H1 (cell line): ENCODE measurements around the gene BORCS8. TPM values are rescaled to one million over a fixed set of nuclear protein-coding genes. Genes with fewer than 3 reads are reported as not detected.
"Not testable (repeated sequence)": the region's sequence is repeated elsewhere in the genome, so short reads cannot be mapped to it uniquely, and the experiment has no call there.

Experiments
- CTCF ChIA-PET: fragments of 300-600 bp; sonication (Branson Sonifier 250); formaldehyde crosslinking; loops from one replicate; lab custom pipeline; 2021; ENCODE audit not compliant: partially characterized antibody; lab: Charles Lee
- POLR2A ChIA-PET: fragments of 300-600 bp; sonication (Branson Sonifier 250); formaldehyde crosslinking; loops from one replicate; lab custom pipeline; 2021; ENCODE audit warnings: inconsistent platforms; ENCODE audit not compliant: partially characterized antibody; lab: Charles Lee
- DNase-seq, 2 experiments: peaks; one replicate each; pipeline versions ENCODE4 v3.0.0 to v3.0.0-alpha.2; 2010 to 2022; ENCODE audit warnings: low spot score in 2 of 2, low read depth in 1 of 2, mixed read lengths in 1 of 2
- FAIRE-seq: peaks from 2 replicates; lab custom pipeline; 2011; peaks lifted over from hg19 to GRCh38; lab: Jason Lieb, UNC
- H2AFZ ChIP-seq: 2 replicates; pipeline ENCODE4 v1.8.1; 2012; ENCODE audit warnings: low read length, inconsistent platforms
- H2AK5ac ChIP-seq: 2 replicates; pipeline ENCODE4 v1.6.1; 2013; ENCODE audit warnings: low read depth, low read length
- H2BK120ac ChIP-seq: replicated peaks from 2 replicates; pipeline ENCODE3; 2013; ENCODE audit warnings: low read depth, low read length, inconsistent platforms
- H2BK12ac ChIP-seq: 2 replicates; pipeline ENCODE4 v1.6.1; 2013; ENCODE audit warnings: low read depth, low read length
- H2BK15ac ChIP-seq: 2 replicates; pipeline ENCODE4 v1.6.1; 2013; ENCODE audit warnings: low read length
- H2BK20ac ChIP-seq: 2 replicates; pipeline ENCODE4 v1.6.1; 2013; ENCODE audit warnings: low read length
- H2BK5ac ChIP-seq: 2 replicates; pipeline ENCODE4 v1.6.1; 2013; ENCODE audit warnings: low read depth, low read length
- H3K14ac ChIP-seq: 2 replicates; pipeline ENCODE4 v1.6.1; 2013; ENCODE audit warnings: inconsistent platforms; ENCODE audit not compliant: insufficient read length
- H3K18ac ChIP-seq: 2 replicates; pipeline ENCODE4 v1.6.1; 2013; ENCODE audit warnings: low read length; ENCODE audit errors: extremely low read depth
- H3K23ac ChIP-seq: 2 replicates; pipeline ENCODE4 v1.6.1; 2013; ENCODE audit warnings: inconsistent platforms; ENCODE audit not compliant: insufficient read length
- H3K23me2 ChIP-seq: 2 replicates; pipeline ENCODE4 v1.6.1; 2013; ENCODE audit warnings: low read depth, low read length
- H3K27ac ChIP-seq: 2 replicates; pipeline ENCODE4 v1.6.1; 2011; ENCODE audit warnings: low read depth, low read length, inconsistent platforms
- H3K27me3 ChIP-seq, 4 experiments: replicated peaks in 1 of 4; 1 replicate in 1 of 4; 2 replicates in 3 of 4; pipeline versions ENCODE4 v1.6.1 to v1.8.1; 2011 to 2013; ENCODE audit warnings: low read length in 3 of 4, mild to moderate bottlenecking in 3 of 4, inconsistent platforms in 2 of 4, mixed read lengths in 2 of 4, moderate library complexity in 1 of 4; ENCODE audit not compliant: control insufficient read depth in 3 of 4, insufficient read depth in 3 of 4; ENCODE audit errors: extremely low read depth in 1 of 4
- H3K36me3 ChIP-seq, 4 experiments: 2 replicates each; pipeline versions ENCODE4 v1.6.1 to v1.8.1; 2011 to 2013; ENCODE audit warnings: mild to moderate bottlenecking in 4 of 4, low read length in 3 of 4, moderate library complexity in 2 of 4, control low read depth in 1 of 4, inconsistent platforms in 1 of 4; ENCODE audit not compliant: insufficient read depth in 4 of 4, control insufficient read depth in 2 of 4
- H3K4ac ChIP-seq: replicated peaks from 2 replicates; pipeline ENCODE3; 2013; ENCODE audit warnings: low read length, low read depth, mixed read lengths, inconsistent platforms; ENCODE audit not compliant: insufficient read length
- H3K4me1 ChIP-seq, 4 experiments: replicated peaks in 1 of 4; 1 replicate in 1 of 4; 2 replicates in 3 of 4; pipeline versions ENCODE4 v1.6.1 to v1.8.1; 2011 to 2013; ENCODE audit warnings: low read length in 3 of 4, inconsistent platforms in 2 of 4, mixed read lengths in 1 of 4; ENCODE audit not compliant: insufficient read depth in 4 of 4, control insufficient read depth in 3 of 4
- H3K4me2 ChIP-seq, 2 experiments: 2 replicates each; pipeline versions ENCODE4 v1.6.1 to v1.8.1; 2011 to 2013; ENCODE audit warnings: low read depth in 2 of 2, low read length in 2 of 2, control low read depth in 1 of 2, inconsistent platforms in 1 of 2, mild to moderate bottlenecking in 1 of 2; ENCODE audit not compliant: insufficient read depth in 1 of 2
- H3K4me3 ChIP-seq, 4 experiments: fragments of 200-600, 300-600 bp in 1 of 4; sonication (generic), shearing (Covaris generic), sonication (Bioruptor Twin) in 1 of 4; 2 replicates each; pipeline versions ENCODE4 v1.5.1 to v1.8.1; 2011 to 2016; ENCODE audit warnings: low read length in 4 of 4, low read depth in 3 of 4, control low read depth in 2 of 4, inconsistent platforms in 2 of 4, mild to moderate bottlenecking in 2 of 4, mixed read lengths in 1 of 4, moderate library complexity in 1 of 4; ENCODE audit not compliant: insufficient read depth in 2 of 4; ENCODE audit errors: extremely low read depth in 1 of 4
- H3K56ac ChIP-seq: replicated peaks from 2 replicates; pipeline ENCODE3; 2013; ENCODE audit warnings: low read depth, mild to moderate bottlenecking, mixed read lengths, low read length, inconsistent platforms; ENCODE audit not compliant: insufficient read length
- H3K79me1 ChIP-seq: 2 replicates; pipeline ENCODE4 v1.6.1; 2013; ENCODE audit warnings: low read depth, low read length, control low read depth
- H3K79me2 ChIP-seq, 2 experiments: 2 replicates each; pipeline versions ENCODE4 v1.6.1 to v1.8.1; 2012 to 2013; ENCODE audit warnings: low read length in 2 of 2, mild to moderate bottlenecking in 2 of 2, inconsistent platforms in 1 of 2; ENCODE audit not compliant: insufficient read depth in 2 of 2, control insufficient read depth in 1 of 2
- H3K9ac ChIP-seq, 4 experiments: replicated peaks in 1 of 4; 1 replicate in 1 of 4; 2 replicates in 3 of 4; pipeline versions ENCODE4 v1.6.1 to v1.8.1; 2011 to 2013; ENCODE audit warnings: low read depth in 3 of 4, low read length in 3 of 4, control low read depth in 2 of 4, mild to moderate bottlenecking in 2 of 4, moderate library complexity in 2 of 4, inconsistent platforms in 1 of 4; ENCODE audit errors: extremely low read depth in 1 of 4
- H3K9me3 ChIP-seq, 2 experiments: 2 replicates each; pipeline versions ENCODE4 v1.6.1 to v1.8.1; 2012 to 2013; ENCODE audit warnings: mild to moderate bottlenecking in 2 of 2, moderate library complexity in 2 of 2, control low read depth in 1 of 2, inconsistent platforms in 1 of 2, low read depth in 1 of 2, low read length in 1 of 2, mixed read lengths in 1 of 2; ENCODE audit not compliant: insufficient read depth in 2 of 2
- H4K20me1 ChIP-seq, 2 experiments: replicated peaks in 1 of 2; 2 replicates each; pipeline versions ENCODE3 to v1.8.1; 2011 to 2013; ENCODE audit warnings: inconsistent platforms in 2 of 2, low read length in 2 of 2, mild to moderate bottlenecking in 1 of 2; ENCODE audit not compliant: insufficient read depth in 2 of 2, control insufficient read depth in 1 of 2
- H4K5ac ChIP-seq: 2 replicates; pipeline ENCODE4 v1.6.1; 2013; ENCODE audit warnings: low read length, low read depth, mixed read lengths, inconsistent platforms; ENCODE audit not compliant: insufficient read length
- H4K8ac ChIP-seq: 2 replicates; pipeline ENCODE4 v1.8.0; 2013; ENCODE audit warnings: mild to moderate bottlenecking, moderate library complexity, low read length, inconsistent platforms; ENCODE audit not compliant: insufficient read depth; ENCODE audit errors: extremely low read depth
- H4K91ac ChIP-seq: replicated peaks from 2 replicates; pipeline ENCODE3; 2013; ENCODE audit warnings: low read length, mixed read lengths, inconsistent platforms; ENCODE audit not compliant: insufficient read length
- WGBS, 2 experiments: shearing (Covaris generic) in 1 of 2; methylation state at CpG; one replicate each; pipeline versions ENCODE4 v1.1.6 to v1.1.7; 2013 to 2015; ENCODE audit warnings: low lambda C conversion rate in 2 of 2, mixed read lengths in 2 of 2, inconsistent platforms in 1 of 2, low coverage in 1 of 2, missing lambda C conversion rate in 1 of 2; ENCODE audit not compliant: insufficient replicate concordance in 2 of 2, insufficient coverage in 1 of 2, insufficient read length in 1 of 2; ENCODE audit errors: extremely low coverage in 1 of 2, missing lambda C conversion rate in 1 of 2; 5-methylcytosine and 5-hydroxymethylcytosine counted together
- polyA plus RNA-seq, 7 experiments: library from polyadenylated mRNA; depleted of rRNA in 3 of 7; stranded (reverse) in 5 of 7; unstranded in 2 of 7; fragments of >200 nt in 5 of 7; fragments of 200-250 nt in 2 of 7; gene quantifications; 1 replicate in 5 of 7; 2 replicates in 1 of 7; 4 replicates in 1 of 7; pipeline versions ENCODE4 v1.2.1 to v1.2.3, GENCODE V29; 2011 to 2013; ENCODE audit warnings: missing spikeins in 2 of 7, mixed read lengths in 2 of 7
- total RNA-seq: library from RNA; stranded (reverse); fragmentation: NEBNext Ultra II Directional; extraction: Animal tissue kit (Norgen Biotek cat#: 25700); gene quantifications from 2 replicates; pipeline ENCODE4 v1.2.1, GENCODE V29; 2021

The BORCS8 gene
- total and polyA plus RNA-seq, 2 of the 8 experiments (the other 6 are each of a cell fraction or from before 2014, with no cell fraction given) = 15.0 to 15.9 TPM

DNA sequence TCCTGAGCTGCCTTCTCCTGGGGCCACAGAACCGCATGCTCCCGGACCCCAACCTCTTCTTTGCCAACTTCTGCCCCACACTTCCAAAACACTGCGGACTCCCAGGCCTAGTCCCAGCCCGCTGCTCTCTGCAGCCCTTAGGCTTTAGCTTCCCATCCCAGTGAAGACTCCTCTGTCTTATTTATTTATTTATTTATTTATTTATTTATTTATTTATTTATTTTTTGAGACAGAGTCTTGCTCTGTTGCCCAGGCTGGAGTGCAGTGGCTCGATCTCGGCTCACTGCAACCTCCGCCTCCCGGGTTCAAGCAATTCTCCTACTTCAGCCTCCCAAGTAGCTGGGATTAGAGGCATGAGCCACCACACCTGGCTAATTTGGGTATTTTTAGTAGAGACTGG is 43.4 kb downstream of the BORCS8 start:
- H3K9ac ChIP-seq, H4K91ac ChIP-seq, H3K18ac ChIP-seq, H3K36me3 ChIP-seq, H3K9me3 ChIP-seq, H3K4ac ChIP-seq, H4K8ac ChIP-seq, H2AK5ac ChIP-seq, H3K23me2 ChIP-seq, H2BK15ac ChIP-seq, H3K4me2 ChIP-seq, H3K79me1 ChIP-seq, H4K20me1 ChIP-seq, H3K4me3 ChIP-seq, H4K5ac ChIP-seq, H2BK20ac ChIP-seq, H3K14ac ChIP-seq, DNase-seq, H3K56ac ChIP-seq, H2BK120ac ChIP-seq, H3K23ac ChIP-seq, H3K4me1 ChIP-seq, H3K27me3 ChIP-seq, FAIRE-seq, H2BK12ac ChIP-seq, H3K27ac ChIP-seq, H3K79me2 ChIP-seq, H2AFZ ChIP-seq, H2BK5ac ChIP-seq: not testable (repeated sequence)
- ChIA-PET CTCF (interaction anchor here (0.7 to 4.7 kb wide), 14 partner anchors 8 to 81 kb away, joined by 3 to 85 read pairs (median 3); no protein-coding TSS in a partner anchor), POLR2A (interaction anchor here (0.7 to 5.7 kb wide), 8 partner anchors 8 to 45 kb away, joined by 3 to 33 read pairs (median 4); partner anchors contain the start of gene MEF2B)
- WGBS, 2 experiments = 95% methylated on average over 8 of the region's 8 CpGs; no CpG with 5 or more reads in 1 of the 2 experiments
